CD14-positive monocyte (primary cell): ENCODE measurements around the gene SCGB1C1. TPM values are rescaled to one million over a fixed set of nuclear protein-coding genes. Genes with fewer than 3 reads are reported as not detected.

ENCODE experiments used
- DNase-seq, 3 donors: peaks; one replicate each; pipeline ENCODE4 v3.0.0-alpha.2; 2011 to 2022
- H2AFZ ChIP-seq: 2 replicates; pipeline ENCODE4 v1.6.0; 2012; ENCODE audit warnings: mild to moderate bottlenecking, low read depth, low read length, inconsistent platforms; ENCODE audit not compliant: insufficient read depth, poor library complexity, severe bottlenecking
- H3K27ac ChIP-seq, 2 donors: 1 replicate in 1 of 2; 2 replicates in 1 of 2; pipeline ENCODE4 v1.5.1; 2012 to 2013; ENCODE audit warnings: low read length in 2 of 2, control low read depth in 1 of 2, inconsistent platforms in 1 of 2, low read depth in 1 of 2, mild to moderate bottlenecking in 1 of 2
- H3K27me3 ChIP-seq, 2 donors: one replicate each; pipeline versions ENCODE4 v1.6.0 to v1.6.1; 2011 to 2013; ENCODE audit warnings: low read length in 2 of 2; ENCODE audit not compliant: control insufficient read depth in 2 of 2, insufficient read depth in 2 of 2
- H3K36me3 ChIP-seq, 2 donors: replicated peaks in 1 of 2; 1 replicate in 1 of 2; 2 replicates in 1 of 2; pipeline versions ENCODE4 v1.5.1 to v1.6.1; 2012 to 2013; ENCODE audit warnings: low read length in 2 of 2, control low read depth in 1 of 2, inconsistent platforms in 1 of 2, mild to moderate bottlenecking in 1 of 2; ENCODE audit not compliant: insufficient read depth in 2 of 2, control insufficient read depth in 1 of 2
- H3K4me1 ChIP-seq, 2 donors: 1 replicate in 1 of 2; 2 replicates in 1 of 2; pipeline versions ENCODE4 v1.5.1 to v1.6.1; 2012 to 2013; ENCODE audit warnings: low read length in 2 of 2, control low read depth in 1 of 2, inconsistent platforms in 1 of 2, mild to moderate bottlenecking in 1 of 2, moderate library complexity in 1 of 2; ENCODE audit not compliant: insufficient read depth in 2 of 2, control insufficient read depth in 1 of 2
- H3K4me2 ChIP-seq: replicated peaks from 2 replicates; pipeline ENCODE3; 2012; ENCODE audit warnings: low read length, moderate library complexity, mild to moderate bottlenecking; ENCODE audit not compliant: poor library complexity, severe bottlenecking; ENCODE audit errors: extremely low read depth
- H3K4me3 ChIP-seq, 3 experiments: fragments of 200-600 bp in 1 of 3; sonication (generic) in 1 of 3; replicated peaks in 1 of 3; 1 replicate in 2 of 3; 2 replicates in 1 of 3; pipeline ENCODE4 v1.5.1; 2011 to 2013; ENCODE audit warnings: low read length in 3 of 3, mild to moderate bottlenecking in 3 of 3, control low read depth in 2 of 3, low read depth in 2 of 3, inconsistent platforms in 1 of 3, moderate library complexity in 1 of 3
- H3K79me2 ChIP-seq: 2 replicates; pipeline ENCODE4 v1.6.0; 2012; ENCODE audit warnings: mild to moderate bottlenecking, control low read depth, inconsistent platforms, low read length, moderate library complexity; ENCODE audit not compliant: insufficient read depth
- H3K9ac ChIP-seq: 2 replicates; pipeline ENCODE4 v1.6.0; 2017; ENCODE audit warnings: low read length, mild to moderate bottlenecking; ENCODE audit not compliant: insufficient read depth, poor library complexity, severe bottlenecking
- H3K9me3 ChIP-seq, 2 donors: replicated peaks in 1 of 2; 1 replicate in 1 of 2; 2 replicates in 1 of 2; pipeline versions ENCODE4 v1.5.1 to v1.6.1; 2012 to 2013; ENCODE audit warnings: low read length in 2 of 2, control low read depth in 1 of 2; ENCODE audit not compliant: control insufficient read depth in 1 of 2, insufficient read depth in 1 of 2
- H4K20me1 ChIP-seq: 2 replicates; pipeline ENCODE4 v1.6.0; 2012; ENCODE audit warnings: mild to moderate bottlenecking, low read length, control low read depth, moderate library complexity; ENCODE audit not compliant: insufficient read depth
- H3K27ac Mint-ChIP-seq, 7 donors: one replicate each; pipeline ENCODE4 v1.8.0; 2020; ENCODE audit warnings: mild to moderate bottlenecking in 7 of 7, mixed read lengths in 7 of 7, moderate library complexity in 6 of 7, inconsistent platforms in 2 of 7
- H3K27me3 Mint-ChIP-seq, 3 donors: one replicate each; pipeline ENCODE4 v1.8.0; 2021 to 2022; ENCODE audit warnings: low read depth in 3 of 3, mild to moderate bottlenecking in 3 of 3, mixed read lengths in 3 of 3, moderate library complexity in 3 of 3, inconsistent platforms in 1 of 3
- H3K36me3 Mint-ChIP-seq, 2 donors: one replicate each; pipeline ENCODE4 v1.8.0; 2020; ENCODE audit warnings: mixed read lengths in 2 of 2, inconsistent platforms in 1 of 2, mild to moderate bottlenecking in 1 of 2
- H3K4me1 Mint-ChIP-seq: one replicate; pipeline ENCODE4 v1.8.0; 2020; ENCODE audit warnings: mild to moderate bottlenecking, mixed read lengths
- H3K4me3 Mint-ChIP-seq, 2 donors: one replicate each; pipeline ENCODE4 v1.8.0; 2020; ENCODE audit warnings: mild to moderate bottlenecking in 2 of 2, mixed read lengths in 2 of 2, moderate library complexity in 1 of 2
- H3K9me3 Mint-ChIP-seq, 7 donors: one replicate each; pipeline ENCODE4 v1.8.0; 2020 to 2022; ENCODE audit warnings: mixed read lengths in 7 of 7, mild to moderate bottlenecking in 6 of 7, moderate library complexity in 6 of 7, inconsistent platforms in 2 of 7
- CTCF ChIP-seq: fragments of 200-600 bp; IDR thresholded peaks from one replicate; pipeline ENCODE4 v1.8.0; 2022; ENCODE audit warnings: antibody characterized with exemption, mild to moderate bottlenecking
- WGBS: methylation state at CpG from one replicate; pipeline ENCODE4 v1.1.5; 2013; ENCODE audit warnings: missing lambda C conversion rate; ENCODE audit not compliant: insufficient coverage; 5-methylcytosine and 5-hydroxymethylcytosine counted together
- intact Hi-C, 2 donors: fragments of 100-400 bp; cut with micrococcal nuclease; formaldehyde crosslinking; loops; one replicate each; pipeline versions ENCODE4 v1.15.0 to v1.15.1; 2023
- polyA plus RNA-seq, 3 donors: library from polyadenylated mRNA; depleted of rRNA in 1 of 3; unstranded in 2 of 3; stranded (reverse) in 1 of 3; fragments of 300-500 nt in 2 of 3; fragments of >200 nt in 1 of 3; fragmentation: Illumina TruSeq in 2 of 3; gene quantifications; 1 replicate in 2 of 3; 2 replicates in 1 of 3; pipeline ENCODE4 v1.2.3, GENCODE V29; 2012 to 2021

The SCGB1C1 gene
- polyA plus RNA-seq, 3 donors: not detected

- Histone ChIP-seq H3K36me3 (peaks cover 0 to 7% of the 10 kb centered on the region in 2 donors), H3K27me3 (no peaks in the 10 kb centered on the region), H3K4me3 (no peak overlapping the region), H2AFZ (no peak overlapping the region), H3K4me1 (no peaks in the 10 kb centered on the region), H3K4me2 (no peak overlapping the region), H4K20me1 (no peaks in the 10 kb centered on the region), H3K79me2 (no peaks in the 10 kb centered on the region), H3K27ac (no peak overlapping the region), H3K9ac (no peak overlapping the region), H3K9me3 (no peaks in the 10 kb centered on the region)
- WGBS: 94% methylated on average over 5 of the region's 7 CpGs
- no peak for TF ChIP-seq CTCF
- intact Hi-C loops: no loop called here
- H3K4me1 Mint-ChIP-seq: no peaks in the 10 kb centered on the region
- peaks cover 0 to 2% (median 0%) of the 10 kb centered on the region in 3 donors for H3K27me3 Mint-ChIP-seq
- no peak for DNase-seq
- H3K9me3 Mint-ChIP-seq: no peaks in the 10 kb centered on the region
- H3K27ac Mint-ChIP-seq: no peak overlapping the region
- no peak overlapping the region for H3K4me3 Mint-ChIP-seq
- peaks cover 16 to 23% of the 10 kb centered on the region in 2 donors for H3K36me3 Mint-ChIP-seq
These were observed 31.5 kb downstream of the SCGB1C1 start for GRCh38 chr11:224424-224823.

GRCh38 chr11:225734-226453 lies 33.0 kb downstream of the SCGB1C1 start:
- Histone ChIP-seq H3K4me2 (no peak overlapping the region), H3K79me2 (no peaks in the 10 kb centered on the region), H3K9me3 (no peaks in the 10 kb centered on the region), H3K9ac (no peak overlapping the region), H3K36me3 (peaks cover 0 to 7% of the 10 kb centered on the region in 2 donors), H3K4me1 (no peaks in the 10 kb centered on the region), H3K27me3 (no peaks in the 10 kb centered on the region), H3K27ac (no peak overlapping the region), H3K4me3 (no peak overlapping the region), H2AFZ (no peak overlapping the region), H4K20me1 (no peaks in the 10 kb centered on the region)
- peaks cover 27 to 29% of the 10 kb centered on the region in 2 donors for H3K36me3 Mint-ChIP-seq
- no peak overlapping the region for H3K27ac Mint-ChIP-seq
- no peak for TF ChIP-seq CTCF
- H3K27me3 Mint-ChIP-seq: peaks cover 0 to 2% (median 1%) of the 10 kb centered on the region in 3 donors
- no peaks in the 10 kb centered on the region for H3K9me3 Mint-ChIP-seq
- 89% methylated on average over 7 of the region's 10 CpGs for WGBS
- DNase-seq: no peak
- intact Hi-C loops: no loop called here
- no peak overlapping the region for H3K4me3 Mint-ChIP-seq
- H3K4me1 Mint-ChIP-seq: no peaks in the 10 kb centered on the region
